Kidney (tissue), 14 donors: ENCODE results near the gene MMS22L. TPM values are rescaled to one million over a fixed set of nuclear protein-coding genes. Genes with fewer than 3 reads are reported as not detected.

Source experiments
- DNase-seq, 5 donors: peaks; one replicate each; pipeline ENCODE4 v3.0.0-alpha.2; 2013 to 2020
- FAIRE-seq: peaks from 2 replicates; lab custom pipeline; 2012; peaks lifted over from hg19 to GRCh38; lab: Jason Lieb, UNC
- H3K27ac ChIP-seq, 2 donors: one replicate each; pipeline ENCODE4 v1.7.0; 2013; ENCODE audit warnings: low read depth in 2 of 2, low read length in 2 of 2, inconsistent platforms in 1 of 2
- H3K27me3 ChIP-seq: one replicate; pipeline ENCODE4 v1.7.1; 2013; ENCODE audit warnings: low read length, inconsistent platforms; ENCODE audit not compliant: control insufficient read depth, insufficient read depth
- H3K36me3 ChIP-seq, 3 donors: one replicate each; pipeline versions ENCODE4 v1.7.0 to v1.7.1; 2013; ENCODE audit warnings: low read length in 3 of 3, control low read depth in 1 of 3, inconsistent platforms in 1 of 3; ENCODE audit not compliant: insufficient read depth in 3 of 3, control insufficient read depth in 2 of 3
- H3K4me1 ChIP-seq, 3 donors: one replicate each; pipeline versions ENCODE4 v1.7.0 to v1.7.1; 2013; ENCODE audit warnings: low read length in 3 of 3, inconsistent platforms in 1 of 3, low read depth in 1 of 3; ENCODE audit not compliant: control insufficient read depth in 2 of 3, insufficient read depth in 2 of 3
- H3K4me3 ChIP-seq, 3 donors: one replicate each; pipeline versions ENCODE4 v1.7.0 to v1.8.1; 2013; ENCODE audit warnings: low read length in 3 of 3, control low read depth in 1 of 3, inconsistent platforms in 1 of 3
- H3K9ac ChIP-seq, 3 donors: one replicate each; pipeline versions ENCODE4 v1.7.0 to v1.7.1; 2013; ENCODE audit warnings: low read length in 3 of 3, control low read depth in 1 of 3, inconsistent platforms in 1 of 3
- H3K9me3 ChIP-seq, 3 donors: one replicate each; pipeline versions ENCODE4 v1.7.0 to v1.7.1; 2013; ENCODE audit warnings: low read length in 3 of 3, control low read depth in 1 of 3, inconsistent platforms in 1 of 3; ENCODE audit not compliant: control insufficient read depth in 2 of 3, insufficient read depth in 1 of 3
- intact Hi-C: fragments of 100-400 bp; cut with DNase I; formaldehyde crosslinking; loops from one replicate; pipeline ENCODE4 v1.11.1; 2022
- polyA plus RNA-seq: library from polyadenylated mRNA; stranded (reverse); fragments of 350-450 nt; fragmentation: Illumina TruSeq; extraction: RNeasy Lipid Tissue Mini Kit (QIAGEN cat#74804); gene quantifications from one replicate; pipeline ENCODE4 v1.2.3, GENCODE V29; 2014; ENCODE audit warnings: low read depth, low replicate concordance; ENCODE audit not compliant: insufficient read depth
- total RNA-seq: library from RNA; stranded (reverse); fragmentation: NEBNext Ultra II Directional; extraction: Animal tissue kit (Norgen Biotek cat#: 25700); gene quantifications from one replicate; pipeline ENCODE4 v1.2.1, GENCODE V29; 2021
- TF ChIP-seq, protein P1 (sequence below): IDR thresholded peaks from 3 replicates; pipeline ENCODE4 v1.5.1; 2012; ENCODE audit warnings: mild to moderate bottlenecking, moderate library complexity, borderline replicate concordance; ENCODE audit not compliant: insufficient read depth; ENCODE audit errors: extremely low read depth
- donor health status: control.
- donor health status: control.
- donor health status: control.
- donor health status: control.
- donor health status: control.
- donor health status: DM: yes; HTN: yes; CAD: no.
- donor health status: Normal renal cell carcinoma (clear cell type).

MMS22L gene
- total and polyA plus RNA-seq, 2 donors from 2014 or later, result 1.7 to 9.5 TPM

- TF ChIP-seq, protein P1, sequence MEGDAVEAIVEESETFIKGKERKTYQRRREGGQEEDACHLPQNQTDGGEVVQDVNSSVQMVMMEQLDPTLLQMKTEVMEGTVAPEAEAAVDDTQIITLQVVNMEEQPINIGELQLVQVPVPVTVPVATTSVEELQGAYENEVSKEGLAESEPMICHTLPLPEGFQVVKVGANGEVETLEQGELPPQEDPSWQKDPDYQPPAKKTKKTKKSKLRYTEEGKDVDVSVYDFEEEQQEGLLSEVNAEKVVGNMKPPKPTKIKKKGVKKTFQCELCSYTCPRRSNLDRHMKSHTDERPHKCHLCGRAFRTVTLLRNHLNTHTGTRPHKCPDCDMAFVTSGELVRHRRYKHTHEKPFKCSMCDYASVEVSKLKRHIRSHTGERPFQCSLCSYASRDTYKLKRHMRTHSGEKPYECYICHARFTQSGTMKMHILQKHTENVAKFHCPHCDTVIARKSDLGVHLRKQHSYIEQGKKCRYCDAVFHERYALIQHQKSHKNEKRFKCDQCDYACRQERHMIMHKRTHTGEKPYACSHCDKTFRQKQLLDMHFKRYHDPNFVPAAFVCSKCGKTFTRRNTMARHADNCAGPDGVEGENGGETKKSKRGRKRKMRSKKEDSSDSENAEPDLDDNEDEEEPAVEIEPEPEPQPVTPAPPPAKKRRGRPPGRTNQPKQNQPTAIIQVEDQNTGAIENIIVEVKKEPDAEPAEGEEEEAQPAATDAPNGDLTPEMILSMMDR, result no peak
- Histone ChIP-seq H3K36me3 (no peaks in the 10 kb centered on the region), H3K9ac (no peak overlapping the region), H3K27me3 (no peaks in the 10 kb centered on the region), H3K4me3 (no peak overlapping the region), H3K9me3 (no peaks in the 10 kb centered on the region), H3K4me1 (no peaks in the 10 kb centered on the region), H3K27ac (no peak overlapping the region)
- no peak for FAIRE-seq
- intact Hi-C loops, result no loop called here
- no peak for DNase-seq
Measured at GRCh38 chr6:97322226-97322625, 39.2 kb upstream of the MMS22L start.

DNA sequence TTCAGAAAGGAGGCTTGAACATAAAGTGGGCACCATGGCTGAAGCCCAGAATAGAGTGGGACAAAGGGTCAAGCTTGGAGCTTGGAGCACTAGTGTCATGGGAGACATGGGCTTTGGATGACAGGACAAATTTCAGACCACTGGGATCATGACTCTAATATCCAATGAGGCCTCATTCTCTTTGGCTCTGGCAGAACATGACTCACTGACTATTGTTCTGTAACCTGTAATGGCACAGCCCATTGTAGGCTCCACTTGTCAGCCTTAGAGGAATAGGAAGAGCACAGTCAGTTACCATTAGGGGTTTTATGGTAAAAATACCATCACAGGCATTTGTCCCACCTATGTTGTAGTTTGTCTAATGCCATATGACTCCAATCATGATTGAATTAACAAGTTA, 34.0 kb upstream of the MMS22L start:
- Histone ChIP-seq H3K4me3 (no peak overlapping the region), H3K9ac (no peak overlapping the region), H3K27ac (no peak overlapping the region), H3K27me3 (no peaks in the 10 kb centered on the region), H3K4me1 (no peaks in the 10 kb centered on the region), H3K36me3 (no peaks in the 10 kb centered on the region), H3K9me3 (no peaks in the 10 kb centered on the region)
- intact Hi-C loops, result no loop called here
- TF ChIP-seq, protein P1, result no peak
- FAIRE-seq (no peak), DNase-seq (no peak)

GRCh38 chr6:97312241-97312640, 29.2 kb upstream of the MMS22L start:
- intact Hi-C loops, result no loop called here
- Histone ChIP-seq H3K27me3 (no peaks in the 10 kb centered on the region), H3K9me3 (no peaks in the 10 kb centered on the region), H3K9ac (no peak overlapping the region), H3K27ac (no peak overlapping the region), H3K36me3 (no peaks in the 10 kb centered on the region), H3K4me3 (no peak overlapping the region), H3K4me1 (no peaks in the 10 kb centered on the region)
- TF ChIP-seq, protein P1, result no peak
- no peak for DNase-seq
- FAIRE-seq, result no peak
